H1 (cell line): Measurements from ENCODE around the gene WAC. TPM values are rescaled to one million over a fixed set of nuclear protein-coding genes. Genes with fewer than 3 reads are reported as not detected.

Source experiments
- CTCF ChIA-PET: fragments of 300-600 bp; sonication (Branson Sonifier 250); formaldehyde crosslinking; loops from one replicate; lab custom pipeline; 2021; ENCODE audit not compliant: partially characterized antibody; lab: Charles Lee
- POLR2A ChIA-PET: fragments of 300-600 bp; sonication (Branson Sonifier 250); formaldehyde crosslinking; loops from one replicate; lab custom pipeline; 2021; ENCODE audit warnings: inconsistent platforms; ENCODE audit not compliant: partially characterized antibody; lab: Charles Lee
- DNase-seq, 2 experiments: peaks; one replicate each; pipeline versions ENCODE4 v3.0.0 to v3.0.0-alpha.2; 2010 to 2022; ENCODE audit warnings: low spot score in 2 of 2, low read depth in 1 of 2, mixed read lengths in 1 of 2
- FAIRE-seq: peaks from 2 replicates; lab custom pipeline; 2011; peaks lifted over from hg19 to GRCh38; lab: Jason Lieb, UNC
- H2AFZ ChIP-seq: 2 replicates; pipeline ENCODE4 v1.8.1; 2012; ENCODE audit warnings: low read length, inconsistent platforms
- H2AK5ac ChIP-seq: 2 replicates; pipeline ENCODE4 v1.6.1; 2013; ENCODE audit warnings: low read depth, low read length
- H2BK120ac ChIP-seq: replicated peaks from 2 replicates; pipeline ENCODE3; 2013; ENCODE audit warnings: low read depth, low read length, inconsistent platforms
- H2BK12ac ChIP-seq: 2 replicates; pipeline ENCODE4 v1.6.1; 2013; ENCODE audit warnings: low read depth, low read length
- H2BK15ac ChIP-seq: 2 replicates; pipeline ENCODE4 v1.6.1; 2013; ENCODE audit warnings: low read length
- H2BK20ac ChIP-seq: 2 replicates; pipeline ENCODE4 v1.6.1; 2013; ENCODE audit warnings: low read length
- H2BK5ac ChIP-seq: 2 replicates; pipeline ENCODE4 v1.6.1; 2013; ENCODE audit warnings: low read depth, low read length
- H3K14ac ChIP-seq: 2 replicates; pipeline ENCODE4 v1.6.1; 2013; ENCODE audit warnings: inconsistent platforms; ENCODE audit not compliant: insufficient read length
- H3K18ac ChIP-seq: 2 replicates; pipeline ENCODE4 v1.6.1; 2013; ENCODE audit warnings: low read length; ENCODE audit errors: extremely low read depth
- H3K23ac ChIP-seq: 2 replicates; pipeline ENCODE4 v1.6.1; 2013; ENCODE audit warnings: inconsistent platforms; ENCODE audit not compliant: insufficient read length
- H3K23me2 ChIP-seq: 2 replicates; pipeline ENCODE4 v1.6.1; 2013; ENCODE audit warnings: low read depth, low read length
- H3K27ac ChIP-seq: 2 replicates; pipeline ENCODE4 v1.6.1; 2011; ENCODE audit warnings: low read depth, low read length, inconsistent platforms
- H3K27me3 ChIP-seq, 4 experiments: replicated peaks in 1 of 4; 1 replicate in 1 of 4; 2 replicates in 3 of 4; pipeline versions ENCODE4 v1.6.1 to v1.8.1; 2011 to 2013; ENCODE audit warnings: low read length in 3 of 4, mild to moderate bottlenecking in 3 of 4, inconsistent platforms in 2 of 4, mixed read lengths in 2 of 4, moderate library complexity in 1 of 4; ENCODE audit not compliant: control insufficient read depth in 3 of 4, insufficient read depth in 3 of 4; ENCODE audit errors: extremely low read depth in 1 of 4
- H3K36me3 ChIP-seq, 4 experiments: 2 replicates each; pipeline versions ENCODE4 v1.6.1 to v1.8.1; 2011 to 2013; ENCODE audit warnings: mild to moderate bottlenecking in 4 of 4, low read length in 3 of 4, moderate library complexity in 2 of 4, control low read depth in 1 of 4, inconsistent platforms in 1 of 4; ENCODE audit not compliant: insufficient read depth in 4 of 4, control insufficient read depth in 2 of 4
- H3K4ac ChIP-seq: replicated peaks from 2 replicates; pipeline ENCODE3; 2013; ENCODE audit warnings: low read length, low read depth, mixed read lengths, inconsistent platforms; ENCODE audit not compliant: insufficient read length
- H3K4me1 ChIP-seq, 4 experiments: replicated peaks in 1 of 4; 1 replicate in 1 of 4; 2 replicates in 3 of 4; pipeline versions ENCODE4 v1.6.1 to v1.8.1; 2011 to 2013; ENCODE audit warnings: low read length in 3 of 4, inconsistent platforms in 2 of 4, mixed read lengths in 1 of 4; ENCODE audit not compliant: insufficient read depth in 4 of 4, control insufficient read depth in 3 of 4
- H3K4me2 ChIP-seq, 2 experiments: 2 replicates each; pipeline versions ENCODE4 v1.6.1 to v1.8.1; 2011 to 2013; ENCODE audit warnings: low read depth in 2 of 2, low read length in 2 of 2, control low read depth in 1 of 2, inconsistent platforms in 1 of 2, mild to moderate bottlenecking in 1 of 2; ENCODE audit not compliant: insufficient read depth in 1 of 2
- H3K4me3 ChIP-seq, 4 experiments: fragments of 200-600, 300-600 bp in 1 of 4; sonication (generic), shearing (Covaris generic), sonication (Bioruptor Twin) in 1 of 4; 2 replicates each; pipeline versions ENCODE4 v1.5.1 to v1.8.1; 2011 to 2016; ENCODE audit warnings: low read length in 4 of 4, low read depth in 3 of 4, control low read depth in 2 of 4, inconsistent platforms in 2 of 4, mild to moderate bottlenecking in 2 of 4, mixed read lengths in 1 of 4, moderate library complexity in 1 of 4; ENCODE audit not compliant: insufficient read depth in 2 of 4; ENCODE audit errors: extremely low read depth in 1 of 4
- H3K56ac ChIP-seq: replicated peaks from 2 replicates; pipeline ENCODE3; 2013; ENCODE audit warnings: low read depth, mild to moderate bottlenecking, mixed read lengths, low read length, inconsistent platforms; ENCODE audit not compliant: insufficient read length
- H3K79me1 ChIP-seq: 2 replicates; pipeline ENCODE4 v1.6.1; 2013; ENCODE audit warnings: low read depth, low read length, control low read depth
- H3K79me2 ChIP-seq, 2 experiments: 2 replicates each; pipeline versions ENCODE4 v1.6.1 to v1.8.1; 2012 to 2013; ENCODE audit warnings: low read length in 2 of 2, mild to moderate bottlenecking in 2 of 2, inconsistent platforms in 1 of 2; ENCODE audit not compliant: insufficient read depth in 2 of 2, control insufficient read depth in 1 of 2
- H3K9ac ChIP-seq, 4 experiments: replicated peaks in 1 of 4; 1 replicate in 1 of 4; 2 replicates in 3 of 4; pipeline versions ENCODE4 v1.6.1 to v1.8.1; 2011 to 2013; ENCODE audit warnings: low read depth in 3 of 4, low read length in 3 of 4, control low read depth in 2 of 4, mild to moderate bottlenecking in 2 of 4, moderate library complexity in 2 of 4, inconsistent platforms in 1 of 4; ENCODE audit errors: extremely low read depth in 1 of 4
- H3K9me3 ChIP-seq, 2 experiments: 2 replicates each; pipeline versions ENCODE4 v1.6.1 to v1.8.1; 2012 to 2013; ENCODE audit warnings: mild to moderate bottlenecking in 2 of 2, moderate library complexity in 2 of 2, control low read depth in 1 of 2, inconsistent platforms in 1 of 2, low read depth in 1 of 2, low read length in 1 of 2, mixed read lengths in 1 of 2; ENCODE audit not compliant: insufficient read depth in 2 of 2
- H4K20me1 ChIP-seq, 2 experiments: replicated peaks in 1 of 2; 2 replicates each; pipeline versions ENCODE3 to v1.8.1; 2011 to 2013; ENCODE audit warnings: inconsistent platforms in 2 of 2, low read length in 2 of 2, mild to moderate bottlenecking in 1 of 2; ENCODE audit not compliant: insufficient read depth in 2 of 2, control insufficient read depth in 1 of 2
- H4K5ac ChIP-seq: 2 replicates; pipeline ENCODE4 v1.6.1; 2013; ENCODE audit warnings: low read length, low read depth, mixed read lengths, inconsistent platforms; ENCODE audit not compliant: insufficient read length
- H4K8ac ChIP-seq: 2 replicates; pipeline ENCODE4 v1.8.0; 2013; ENCODE audit warnings: mild to moderate bottlenecking, moderate library complexity, low read length, inconsistent platforms; ENCODE audit not compliant: insufficient read depth; ENCODE audit errors: extremely low read depth
- H4K91ac ChIP-seq: replicated peaks from 2 replicates; pipeline ENCODE3; 2013; ENCODE audit warnings: low read length, mixed read lengths, inconsistent platforms; ENCODE audit not compliant: insufficient read length
- CEBPB ChIP-seq: IDR thresholded peaks from 2 replicates; pipeline ENCODE4 v1.6.1; 2012; ENCODE audit warnings: low read depth, low read length
- CHD2 ChIP-seq: IDR thresholded peaks from 2 replicates; pipeline ENCODE4 v1.6.1; 2012; ENCODE audit warnings: low read length, improper control_type of control experiment
- CTBP2 ChIP-seq: IDR thresholded peaks from 2 replicates; pipeline ENCODE4 v1.7.0; 2011; ENCODE audit warnings: borderline replicate concordance, mild to moderate bottlenecking, moderate library complexity, mixed read lengths, low read length; ENCODE audit not compliant: insufficient read depth, insufficient read length
- CTCF ChIP-seq, 3 experiments: IDR thresholded peaks; 1 replicate in 2 of 3; 2 replicates in 1 of 3; pipeline versions ENCODE4 v1.5.1 to v1.6.1; 2011; ENCODE audit warnings: low read length in 3 of 3, mild to moderate bottlenecking in 3 of 3, inconsistent platforms in 2 of 3, low read depth in 1 of 3, moderate library complexity in 1 of 3; ENCODE audit not compliant: insufficient read depth in 1 of 3; ENCODE audit errors: control extremely low read depth in 1 of 3
- EP300 ChIP-seq, 2 experiments: IDR thresholded peaks; 1 replicate in 1 of 2; 2 replicates in 1 of 2; pipeline ENCODE4 v1.6.1; 2011 to 2012; ENCODE audit warnings: low read depth in 2 of 2, low read length in 2 of 2, mild to moderate bottlenecking in 2 of 2, borderline replicate concordance in 1 of 2, inconsistent platforms in 1 of 2, moderate library complexity in 1 of 2
- FOSL1 ChIP-seq: IDR thresholded peaks from 2 replicates; pipeline ENCODE4 v1.6.1; 2011; ENCODE audit warnings: mild to moderate bottlenecking, low read depth, low read length, moderate library complexity; ENCODE audit not compliant: insufficient read depth
- GTF2F1 ChIP-seq: IDR thresholded peaks from 2 replicates; pipeline ENCODE4 v1.6.1; 2012; ENCODE audit warnings: low read depth, low read length, improper control_type of control experiment, borderline replicate concordance
- NRF1 ChIP-seq: IDR thresholded peaks from 2 replicates; pipeline ENCODE4 v1.6.1; 2011; ENCODE audit warnings: mild to moderate bottlenecking, low read depth, low read length, improper control_type of control experiment
- POLR2A ChIP-seq, 2 experiments: IDR thresholded peaks; 1 replicate in 1 of 2; 2 replicates in 1 of 2; pipeline ENCODE4 v1.6.1; 2011; ENCODE audit warnings: low read depth in 2 of 2, low read length in 2 of 2, mild to moderate bottlenecking in 2 of 2; ENCODE audit errors: control extremely low read depth in 1 of 2
- RXRA ChIP-seq: IDR thresholded peaks from 2 replicates; pipeline ENCODE4 v1.6.1; 2011; ENCODE audit warnings: low read depth, mild to moderate bottlenecking, low read length, moderate library complexity; ENCODE audit not compliant: insufficient read depth
- SIX5 ChIP-seq: IDR thresholded peaks from 2 replicates; pipeline ENCODE4 v1.6.1; 2011; ENCODE audit warnings: mild to moderate bottlenecking, low read depth, low read length
- TAF7 ChIP-seq: optimal IDR thresholded peaks from 2 replicates; pipeline ENCODE3; 2011; ENCODE audit warnings: low read depth, mild to moderate bottlenecking, inconsistent platforms, low read length, moderate library complexity, borderline replicate concordance
- WGBS, 2 experiments: shearing (Covaris generic) in 1 of 2; methylation state at CpG; one replicate each; pipeline versions ENCODE4 v1.1.6 to v1.1.7; 2013 to 2015; ENCODE audit warnings: low lambda C conversion rate in 2 of 2, mixed read lengths in 2 of 2, inconsistent platforms in 1 of 2, low coverage in 1 of 2, missing lambda C conversion rate in 1 of 2; ENCODE audit not compliant: insufficient replicate concordance in 2 of 2, insufficient coverage in 1 of 2, insufficient read length in 1 of 2; ENCODE audit errors: extremely low coverage in 1 of 2, missing lambda C conversion rate in 1 of 2; 5-methylcytosine and 5-hydroxymethylcytosine counted together
- polyA plus RNA-seq, 7 experiments: library from polyadenylated mRNA; depleted of rRNA in 3 of 7; stranded (reverse) in 5 of 7; unstranded in 2 of 7; fragments of >200 nt in 5 of 7; fragments of 200-250 nt in 2 of 7; gene quantifications; 1 replicate in 5 of 7; 2 replicates in 1 of 7; 4 replicates in 1 of 7; pipeline versions ENCODE4 v1.2.1 to v1.2.3, GENCODE V29; 2011 to 2013; ENCODE audit warnings: missing spikeins in 2 of 7, mixed read lengths in 2 of 7
- total RNA-seq: library from RNA; stranded (reverse); fragmentation: NEBNext Ultra II Directional; extraction: Animal tissue kit (Norgen Biotek cat#: 25700); gene quantifications from 2 replicates; pipeline ENCODE4 v1.2.1, GENCODE V29; 2021

The WAC gene
- total and polyA plus RNA-seq, 2 of the 8 experiments (the other 6 are each of a cell fraction or from before 2014, with no cell fraction given): 72.9 to 128 TPM

- H3K27me3 ChIP-seq: no peaks in the 10 kb centered on the region
- H3K23me2 ChIP-seq: no peaks in the 10 kb centered on the region
- H2AFZ ChIP-seq: 0 out of 2 replicates have a peak overlapping the region, but pooled peaks have one; percentile 8
- H2BK20ac ChIP-seq: no peak overlapping the region
- CTCF ChIA-PET: interaction anchor here (0.8 to 3.4 kb wide), 3 partner anchors 9 to 29 kb away, joined by 3 to 16 read pairs (median 3); no protein-coding TSS in a partner anchor
- no peak overlapping the region for H3K4me2 ChIP-seq
- H3K4me1 ChIP-seq: no peaks in the 10 kb centered on the region
- DNase-seq (peak in 1 of 2 experiments; percentile 10), FAIRE-seq (no peak)
- H2BK120ac ChIP-seq: no peak overlapping the region
- H3K4ac ChIP-seq: no peak overlapping the region
- no peaks in the 10 kb centered on the region for H4K20me1 ChIP-seq
- no peak overlapping the region for H3K23ac ChIP-seq
- no peak overlapping the region for H3K14ac ChIP-seq
- no peak overlapping the region for H2AK5ac ChIP-seq
- H4K5ac ChIP-seq: no peak overlapping the region
- no peaks in the 10 kb centered on the region for H3K79me1 ChIP-seq
- H4K91ac ChIP-seq: no peak overlapping the region
- H3K9ac ChIP-seq: no peak overlapping the region
- POLR2A ChIA-PET: interaction anchor here (1.1 kb wide), 1 partner anchor 40 kb away, joined by 4 read pairs; the partner anchor contains the start of gene BAMBI
- H3K36me3 ChIP-seq: no peaks in the 10 kb centered on the region
- TF ChIP-seq SIX5: no peak
- TF ChIP-seq RXRA: no peak
- no peak for TF ChIP-seq TAF7
- TF ChIP-seq POLR2A (IDR thresholded peaks at IDR 0.05; ENCODE audit: control extremely low read depth in 1 of 2, low read depth in 2 of 2, low read length in 2 of 2): no peak
- no peak for TF ChIP-seq CTCF (IDR thresholded peaks at IDR 0.05; ENCODE audit: control extremely low read depth in 1 of 3, insufficient read depth in 1 of 3, low read depth in 1 of 3, low read length in 3 of 3)
- TF ChIP-seq EP300 (IDR thresholded peaks at IDR 0.05; ENCODE audit: borderline replicate concordance in 1 of 2, low read depth in 2 of 2, low read length in 2 of 2): no peak
- no peak for TF ChIP-seq NRF1
- no peak for TF ChIP-seq CTBP2
- no peak for TF ChIP-seq FOSL1
- TF ChIP-seq GTF2F1: no peak
- TF ChIP-seq CHD2: no peak
- TF ChIP-seq CEBPB: no peak
- no peaks in the 10 kb centered on the region for H3K9me3 ChIP-seq
- no peak overlapping the region for H2BK5ac ChIP-seq
- H3K4me3 ChIP-seq: no peak overlapping the region
- 95% methylated on average over 5 of the region's 5 CpGs; no CpG with 5 or more reads in 1 of the 2 experiments for WGBS, 2 experiments
- no peaks in the 10 kb centered on the region for H3K79me2 ChIP-seq
- no peak overlapping the region for H2BK15ac ChIP-seq
- H3K18ac ChIP-seq: no peak overlapping the region
- H3K27ac ChIP-seq: no peak overlapping the region
- no peak overlapping the region for H2BK12ac ChIP-seq
- no peak overlapping the region for H3K56ac ChIP-seq
- H4K8ac ChIP-seq: no peak overlapping the region
These were observed 104.4 kb downstream of the WAC start for GRCh38 chr10:28637346-28637745.
